HG03442 (cell line): ENCODE data around the gene RNF151.

Experiments used
- ATAC-seq: cut with Tn5 transposase; IDR thresholded peaks from one replicate; pipeline ENCODE4 v1.9.1; 2021; ENCODE audit warnings: mild to moderate bottlenecking, moderate library complexity; ENCODE audit not compliant: unreplicated experiment

The RNF151 gene

GRCh38 chr16:1976216-1976520 lies 9.5 kb downstream of the RNF151 start:
- ATAC-seq, result no peak

- ATAC-seq, result no peak
Observed at GRCh38 chr16:1976951-1977874, 10.6 kb downstream of the RNF151 start.

GRCh38 chr16:1977875-1978268 lies 11.2 kb downstream of the RNF151 start:
- ATAC-seq, result no peak

- no peak for ATAC-seq
Observed at GRCh38 chr16:1978476-1979120, 11.9 kb downstream of the RNF151 start.

GRCh38 chr16:1979271-1980029 lies 12.8 kb downstream of the RNF151 start:
- ATAC-seq, result no peak

GRCh38 chr16:1980030-1980769 lies 13.5 kb downstream of the RNF151 start:
- ATAC-seq, result no peak

- ATAC-seq, result no peak
Observed at GRCh38 chr16:1980770-1981087, 14.1 kb downstream of the RNF151 start.

GRCh38 chr16:1981398-1981836 lies 14.8 kb downstream of the RNF151 start, which contains the start of gene NOXO1:
Gene NOXO1, minus strand, starts transcription at chr16:1981469. Its CDS starts 290 bp downstream, at chr16:1981179.
- no peak for ATAC-seq

- ATAC-seq, result no peak
Observed at GRCh38 chr16:1982013-1982433, 15.4 kb downstream of the RNF151 start.

- ATAC-seq, result no peak
Observed at GRCh38 chr16:1982991-1983543, 16.4 kb downstream of the RNF151 start.

- peak; percentile 67 for ATAC-seq
Observed at GRCh38 chr16:1983544-1984346, 17.1 kb downstream of the RNF151 start, which contains the start of gene GFER. Gene GFER, plus strand, starts transcription at chr16:1984193. Its CDS starts 26 bp downstream, at chr16:1984219.

GRCh38 chr16:1984347-1985225 lies 17.9 kb downstream of the RNF151 start:
- ATAC-seq, result peak; percentile 15

GRCh38 chr16:1985466-1986150 lies 19.0 kb downstream of the RNF151 start:
- no peak for ATAC-seq

GRCh38 chr16:1987198-1987597 lies 20.5 kb downstream of the RNF151 start:
- ATAC-seq, result no peak

- no peak for ATAC-seq
Observed at GRCh38 chr16:1989209-1990100, 22.8 kb downstream of the RNF151 start, which contains the start of gene SYNGR3. Gene SYNGR3, plus strand, starts transcription at chr16:1989970. Its CDS starts 133 bp downstream, at chr16:1990103.

GRCh38 chr16:1990101-1990350 lies 23.4 kb downstream of the RNF151 start:
- no peak for ATAC-seq
